K562 (cell line): ENCODE measurements around the gene TSGA10. TPM values are rescaled to one million over a fixed set of nuclear protein-coding genes. Genes with fewer than 3 reads are reported as not detected.

ENCODE experiments used
- ATAC-seq: fragments of 200-7000 bp; cut with Tn5 transposase; 3 replicates; pipeline ENCODE4 v1.9.1; 2020; ENCODE audit warnings: moderate library complexity
- BruUV-seq: library from RNA; stranded (reverse); fragments of 400-500 nt; replicated peaks from 2 replicates; lab custom pipeline; 2021; lab: Mats Ljungman, UMichigan
- CTCF ChIA-PET: fragments of 300-600 bp; formaldehyde crosslinking; extraction: SDS; loops from one replicate; lab custom pipeline; 2021; ENCODE audit warnings: low intra/inter-chr PET ratio; lab: Yijun Ruan, JAX
- POLR2A ChIA-PET: fragments of 300-600, 350-650 bp; sonication (Branson Sonifier 250); formaldehyde crosslinking; extraction: SDS; loops from one replicate; lab custom pipeline; 2021; ENCODE audit warnings: antibody characterized with exemption, inconsistent platforms; lab: Yijun Ruan, JAX
- DNase-seq, 4 experiments: peaks; one replicate each; pipeline versions ENCODE4 v3.0.0 to v3.0.0-alpha.2; 2011 to 2018; ENCODE audit warnings: low spot score in 3 of 4, mixed read lengths in 3 of 4; ENCODE audit errors: extremely low read depth in 1 of 4
- FAIRE-seq: peaks from 2 replicates; lab custom pipeline; 2011; peaks lifted over from hg19 to GRCh38; lab: Jason Lieb, UNC
- H2AFZ ChIP-seq: 2 replicates; pipeline ENCODE4 v1.6.0; 2011; ENCODE audit warnings: low read depth, low read length, control low read depth, inconsistent platforms
- H3K27ac ChIP-seq: fragments of 200-600 bp; 3 replicates; pipeline ENCODE4 v1.8.0; 2011; ENCODE audit warnings: low read depth, mild to moderate bottlenecking, control low read depth, inconsistent platforms, low read length, moderate library complexity, mixed read lengths; ENCODE audit errors: extremely low read depth
- H3K27me3 ChIP-seq, 2 experiments: fragments of 300-600 bp in 1 of 2; 2 replicates in 1 of 2; 3 replicates in 1 of 2; pipeline versions ENCODE4 v1.6.0 to v1.8.0; 2011; ENCODE audit warnings: inconsistent platforms in 2 of 2, low read length in 2 of 2, mild to moderate bottlenecking in 1 of 2, mixed read lengths in 1 of 2, moderate library complexity in 1 of 2; ENCODE audit not compliant: control insufficient read depth in 2 of 2, insufficient read depth in 2 of 2
- H3K36me3 ChIP-seq: fragments of 300-600 bp; 3 replicates; pipeline ENCODE4 v1.8.0; 2011; ENCODE audit warnings: mild to moderate bottlenecking, low read length, inconsistent platforms; ENCODE audit not compliant: control insufficient read depth, insufficient read depth
- H3K4me1 ChIP-seq, 2 experiments: fragments of 200-600 bp in 1 of 2; replicated peaks in 1 of 2; 2 replicates in 1 of 2; 3 replicates in 1 of 2; pipeline versions ENCODE4 v1.5.1 to v1.8.0; 2011; ENCODE audit warnings: inconsistent platforms in 2 of 2, low read length in 2 of 2, mild to moderate bottlenecking in 1 of 2, mixed read lengths in 1 of 2, moderate library complexity in 1 of 2; ENCODE audit not compliant: control insufficient read depth in 2 of 2, insufficient read depth in 2 of 2
- H3K4me2 ChIP-seq: 2 replicates; pipeline ENCODE4 v1.6.1; 2011; ENCODE audit warnings: low read length, control low read depth, inconsistent platforms, mixed read lengths; ENCODE audit not compliant: insufficient read depth
- H3K4me3 ChIP-seq: fragments of 200-600 bp; sonication (generic), shearing (Covaris generic); 2 replicates; pipeline ENCODE4 v1.5.1; 2016; ENCODE audit warnings: control low read depth, inconsistent platforms
- H3K79me2 ChIP-seq: fragments of 200-600 bp; 3 replicates; pipeline ENCODE4 v1.8.0; 2011; ENCODE audit warnings: low read length, inconsistent platforms; ENCODE audit not compliant: control insufficient read depth, insufficient read depth
- H3K9ac ChIP-seq, 2 experiments: 2 replicates each; pipeline versions ENCODE4 v1.6.0 to v1.6.1; 2011; ENCODE audit warnings: low read depth in 2 of 2, low read length in 2 of 2, control low read depth in 1 of 2, inconsistent platforms in 1 of 2, mild to moderate bottlenecking in 1 of 2, mixed read lengths in 1 of 2; ENCODE audit not compliant: insufficient read depth in 1 of 2
- H3K9me1 ChIP-seq: one replicate; pipeline ENCODE4 v1.6.0; 2011; ENCODE audit warnings: inconsistent platforms, mild to moderate bottlenecking, low read length, moderate library complexity; ENCODE audit not compliant: control insufficient read depth, insufficient read depth
- H3K9me3 ChIP-seq: replicated peaks from 2 replicates; pipeline ENCODE4 v1.5.1; 2011; ENCODE audit warnings: low read depth, low read length, inconsistent platforms; ENCODE audit not compliant: control insufficient read depth, insufficient read depth
- H4K20me1 ChIP-seq: replicated peaks from 2 replicates; pipeline ENCODE4 v1.6.1; 2011; ENCODE audit warnings: low read length, inconsistent platforms, mixed read lengths; ENCODE audit not compliant: control insufficient read depth, insufficient read depth
- NONO ChIP-seq, 2 experiments: fragments of 200-400 bp in 1 of 2; fragments of 450-650 bp in 1 of 2; formaldehyde crosslinking in 1 of 2; IDR thresholded peaks; 2 replicates each; pipeline ENCODE4 v1.6.1; 2017; ENCODE audit warnings: low read depth in 2 of 2, mild to moderate bottlenecking in 2 of 2, moderate library complexity in 2 of 2, low read length in 1 of 2
- PHF8 ChIP-seq: fragments of 200-600 bp; sonication (generic); IDR thresholded peaks from 2 replicates; pipeline ENCODE4 v1.6.1; 2012; ENCODE audit warnings: mixed run types, mild to moderate bottlenecking, inconsistent platforms, low read length, moderate library complexity, borderline replicate concordance
- PRPF4 ChIP-seq: fragments of 200-400 bp; formaldehyde crosslinking; IDR thresholded peaks from one replicate; pipeline ENCODE4 v1.6.1; 2017; ENCODE audit warnings: low read length, low read depth, mild to moderate bottlenecking; ENCODE audit not compliant: insufficient read depth, poor library complexity, severe bottlenecking
- RBM15 ChIP-seq: fragments of 200-400 bp; formaldehyde crosslinking; IDR thresholded peaks from 2 replicates; pipeline ENCODE4 v1.6.1; 2018; ENCODE audit warnings: mild to moderate bottlenecking, low read length, moderate library complexity; ENCODE audit not compliant: insufficient read depth
- TSC22D4 ChIP-seq: fragments of 450-650 bp; IDR thresholded peaks from 2 replicates; pipeline ENCODE4 v1.6.1; 2016; ENCODE audit warnings: missing genetic modification characterization, missing biosample characterization, control low read depth
- ZNF232 ChIP-seq: sonication (generic); formaldehyde crosslinking; IDR thresholded peaks from 2 replicates; pipeline ENCODE4 v1.8.0; 2022; ENCODE audit warnings: mild to moderate bottlenecking, missing genetic modification reagents
- WGBS: fragments of 100-300 bp; shearing (Covaris generic); methylation state at CpG from one replicate; pipeline ENCODE4 v1.1.6; 2016; ENCODE audit warnings: low coverage, mixed read lengths; ENCODE audit not compliant: insufficient coverage; ENCODE audit errors: missing lambda C conversion rate; 5-methylcytosine and 5-hydroxymethylcytosine counted together
- in situ Hi-C: fragments of 300-500 bp; cut with MboI; formaldehyde crosslinking; loops from 4 replicates; pipeline ENCODE4 v1.15.0; 2018; ENCODE audit warnings: inconsistent platforms, mixed read lengths
- intact Hi-C: fragments of 100-400 bp; cut with micrococcal nuclease; formaldehyde crosslinking; loops from 2 replicates; pipeline ENCODE4 v1.14.2; 2022
- polyA plus RNA-seq, 8 experiments: library from polyadenylated mRNA; depleted of rRNA in 4 of 8; stranded (reverse) in 5 of 8; unstranded in 3 of 8; fragments of >200 nt; fragmentation: Nextera tagmentation in 2 of 8; fragmentation: Illumina TruSeq in 1 of 8; extraction: Ambion mirVana in 2 of 8; extraction: Trizol in 1 of 8; gene quantifications; 2 replicates each; pipeline versions ENCODE4 v1.2.1 to v1.2.3, GENCODE V29; 2011 to 2014; ENCODE audit warnings: inconsistent platforms in 1 of 8, missing spikeins in 1 of 8
- total RNA-seq, 7 experiments: library from RNA; depleted of rRNA in 6 of 7; stranded (reverse); fragments of >200 nt in 6 of 7; fragmentation: Illumina TruSeq in 2 of 7; extraction: Trizol in 2 of 7; gene quantifications; 2 replicates each; pipeline versions ENCODE4 v1.2.1 to v1.2.3, GENCODE V29; 2011 to 2021; ENCODE audit warnings: low replicate concordance in 1 of 7
- TF ChIP-seq, protein P1 (sequence below): fragments of 450-650 bp; IDR thresholded peaks from 2 replicates; pipeline ENCODE4 v1.6.1; 2018; ENCODE audit warnings: mild to moderate bottlenecking, low read depth; ENCODE audit not compliant: partially characterized antibody

The TSGA10 gene
- total and polyA plus RNA-seq, 9 of the 15 experiments (the other 6 are each of a cell fraction or from before 2014, with no cell fraction given) = 2.1 to 11.3 (median 3.2) TPM

DNA sequence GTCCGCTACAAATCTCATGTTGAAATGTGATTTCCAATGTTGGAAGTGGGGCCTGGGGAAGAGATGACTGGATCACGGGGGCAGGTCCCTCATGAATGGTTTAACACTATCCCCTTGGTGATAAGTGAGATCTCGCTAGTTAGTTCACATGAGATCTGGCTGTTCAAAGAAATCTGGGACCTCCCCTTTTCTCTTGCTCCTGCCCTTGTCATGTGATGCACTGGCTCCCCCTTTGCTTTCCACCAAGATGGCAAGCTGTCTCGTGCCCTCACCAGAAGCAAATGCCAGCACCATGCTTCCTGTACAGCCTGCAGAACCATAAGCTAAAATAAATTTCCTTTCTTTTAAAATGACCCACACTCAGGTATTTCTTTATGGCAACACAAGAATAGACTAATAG lies 70.5 kb downstream of the TSGA10 start:
- Histone ChIP-seq H2AFZ (no peak overlapping the region), H3K4me3 (no peak overlapping the region), H3K36me3 (no peaks in the 10 kb centered on the region), H3K9me3 (no peaks in the 10 kb centered on the region), H3K4me1 (no peaks in the 10 kb centered on the region), H3K9me1 (no peaks in the 10 kb centered on the region), H3K79me2 (no peaks in the 10 kb centered on the region), H4K20me1 (no peaks in the 10 kb centered on the region), H3K27ac (no peak overlapping the region), H3K9ac (no peak overlapping the region), H3K27me3 (peaks cover 0 to 4% of the 10 kb centered on the region in 2 experiments; a peak in 1 of 5 replicates), H3K4me2 (no peak overlapping the region)
- WGBS = 0% methylated on average over 4 of the region's 4 CpGs
- CTCF ChIA-PET = no interaction called here
- no peak for DNase-seq
- ATAC-seq = no peak
- no TSS peak for BruUV-seq
- in situ Hi-C loops (no loop called here), intact Hi-C loops (loop anchor here (10.0 kb wide), 2 partner anchors 411 to 471 kb away; partner anchors contain the start of gene REV1)
- POLR2A ChIA-PET = interaction anchor here (1.2 kb wide), 1 partner anchor 20 kb away, joined by 3 read pairs; no protein-coding TSS in a partner anchor
- FAIRE-seq = no peak
- TF ChIP-seq PRPF4 = no peak
- no peak for TF ChIP-seq ZNF232 (CRISPR knock-in tag)
- no peak for TF ChIP-seq TSC22D4 (tag)
- no peak for TF ChIP-seq RBM15
- no peak for TF ChIP-seq NONO (IDR thresholded peaks at IDR 0.05; ENCODE audit: low read depth in 2 of 2, low read length in 1 of 2)
- no peak for TF ChIP-seq PHF8
- TF ChIP-seq, protein P1, sequence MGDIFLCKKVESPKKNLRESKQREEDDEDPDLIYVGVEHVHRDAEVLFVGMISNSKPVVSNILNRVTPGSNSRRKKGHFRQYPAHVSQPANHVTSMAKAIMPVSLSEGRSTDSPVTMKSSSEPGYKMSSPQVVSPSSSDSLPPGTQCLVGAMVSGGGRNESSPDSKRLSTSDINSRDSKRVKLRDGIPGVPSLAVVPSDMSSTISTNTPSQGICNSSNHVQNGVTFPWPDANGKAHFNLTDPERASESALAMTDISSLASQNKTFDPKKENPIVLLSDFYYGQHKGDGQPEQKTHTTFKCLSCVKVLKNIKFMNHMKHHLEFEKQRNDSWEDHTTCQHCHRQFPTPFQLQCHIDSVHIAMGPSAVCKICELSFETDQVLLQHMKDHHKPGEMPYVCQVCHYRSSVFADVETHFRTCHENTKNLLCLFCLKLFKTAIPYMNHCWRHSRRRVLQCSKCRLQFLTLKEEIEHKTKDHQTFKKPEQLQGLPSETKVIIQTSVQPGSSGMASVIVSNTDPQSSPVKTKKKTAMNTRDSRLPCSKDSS = no peak
